Astrocyte of the cerebellum (primary cell): ENCODE data around the gene VPS4A.

Experiments used
- DNase-seq: peaks from one replicate; pipeline ENCODE4 v3.0.0-alpha.2; 2011; ENCODE audit warnings: low read depth
- H3K4me3 ChIP-seq: 2 replicates; pipeline ENCODE4 v1.5.1; 2011; ENCODE audit warnings: mild to moderate bottlenecking, low read depth, low read length, moderate library complexity
- CTCF ChIP-seq: IDR thresholded peaks from 2 replicates; pipeline ENCODE4 v1.5.1; 2012; ENCODE audit warnings: low read length, low read depth, moderate library complexity, mild to moderate bottlenecking; ENCODE audit errors: missing control alignments
- in situ Hi-C: cut with HindIII; loops from 2 replicates; pipeline ENCODE4 v1.10.0; 2017; ENCODE audit warnings: low sequenced_read_pairs

VPS4A gene

GRCh38 chr16:69310653-69311532, at the start of gene VPS4A:
Gene VPS4A, plus strand, starts transcription at chr16:69311350. Its CDS starts 162 bp downstream, at chr16:69311512.
- peak within 1 kb of the TSS; percentile 79 for H3K4me3 ChIP-seq
- DNase-seq, result peak; percentile 88

GRCh38 chr16:69266334-69267063, 44.7 kb upstream of the VPS4A start:
- in situ Hi-C loops, result no loop called here
- no peak overlapping the region for H3K4me3 ChIP-seq
- DNase-seq, result no peak
- no peak for TF ChIP-seq CTCF

More at GRCh38 chr16:69310653-69311532, at the start of gene VPS4A:
- peak; percentile 73 for TF ChIP-seq CTCF
- in situ Hi-C loops, result no loop called here

- no peak for TF ChIP-seq CTCF
- in situ Hi-C loops, result no loop called here
- H3K4me3 ChIP-seq, result no peak overlapping the region
- no peak for DNase-seq
These were observed 43.5 kb upstream of the VPS4A start for GRCh38 chr16:69267633-69268032.

- no peak for DNase-seq
- H3K4me3 ChIP-seq, result no peak overlapping the region
- TF ChIP-seq CTCF, result no peak
- in situ Hi-C loops, result no loop called here
These were observed 40.8 kb upstream of the VPS4A start for GRCh38 chr16:69270395-69270794.

- no peak for TF ChIP-seq CTCF
- in situ Hi-C loops, result no loop called here
- no peak for DNase-seq
- no peak overlapping the region for H3K4me3 ChIP-seq
These were observed 40.3 kb upstream of the VPS4A start for GRCh38 chr16:69270831-69271230.

GRCh38 chr16:69273009-69273408, 38.1 kb upstream of the VPS4A start:
- no peak overlapping the region for H3K4me3 ChIP-seq
- TF ChIP-seq CTCF, result no peak
- peak; percentile 31 for DNase-seq
- in situ Hi-C loops, result no loop called here
